Hepatocyte (in vitro differentiated cells): ENCODE data around the gene TRAF1. TPM values are rescaled to one million over a fixed set of nuclear protein-coding genes. Genes with fewer than 3 reads are reported as not detected.

Experiments used
- DNase-seq: peaks from one replicate; pipeline ENCODE4 v3.0.0-alpha.2; 2016; ENCODE audit warnings: low spot score
- H2AFZ ChIP-seq: fragments of 200-600 bp; sonication (generic); 2 replicates; pipeline ENCODE4 v1.6.0; 2016; ENCODE audit warnings: antibody characterized with exemption, mild to moderate bottlenecking
- H3K27ac ChIP-seq: fragments of 200-600 bp; sonication (generic); 2 replicates; pipeline ENCODE4 v1.5.1; 2016; ENCODE audit warnings: mild to moderate bottlenecking
- H3K27me3 ChIP-seq: fragments of 200-600 bp; sonication (generic); 2 replicates; pipeline ENCODE4 v1.6.1; 2016
- H3K36me3 ChIP-seq: fragments of 200-600 bp; sonication (generic); replicated peaks from 2 replicates; pipeline ENCODE4 v1.5.1; 2016; ENCODE audit warnings: low read depth; ENCODE audit not compliant: insufficient read depth
- H3K4me1 ChIP-seq: fragments of 200-600 bp; sonication (generic); 2 replicates; pipeline ENCODE4 v1.5.1; 2016; ENCODE audit warnings: mild to moderate bottlenecking, moderate library complexity; ENCODE audit not compliant: insufficient read depth
- H3K4me2 ChIP-seq: fragments of 200-600 bp; sonication (generic); 2 replicates; pipeline ENCODE4 v1.6.0; 2016
- H3K4me3 ChIP-seq: fragments of 200-600 bp; sonication (generic); 2 replicates; pipeline ENCODE4 v1.5.1; 2016; ENCODE audit warnings: mild to moderate bottlenecking
- H3K79me2 ChIP-seq: fragments of 200-600 bp; sonication (generic); 2 replicates; pipeline ENCODE4 v1.6.0; 2017; ENCODE audit warnings: mild to moderate bottlenecking
- H3K9me2 ChIP-seq: fragments of 200-600 bp; sonication (generic); replicated peaks from 2 replicates; pipeline ENCODE4 v1.6.0; 2017; ENCODE audit warnings: mild to moderate bottlenecking; ENCODE audit not compliant: insufficient read depth
- H3K9me3 ChIP-seq: fragments of 200-600 bp; sonication (generic); 2 replicates; pipeline ENCODE4 v1.5.1; 2016; ENCODE audit warnings: low read depth, mild to moderate bottlenecking
- H4K20me1 ChIP-seq: fragments of 200-600 bp; sonication (generic); 2 replicates; pipeline ENCODE4 v1.6.0; 2016; ENCODE audit warnings: mild to moderate bottlenecking; ENCODE audit not compliant: insufficient read depth, poor library complexity, severe bottlenecking
- EZH2 ChIP-seq: fragments of 200-600 bp; sonication (generic); IDR thresholded peaks from 2 replicates; pipeline ENCODE4 v1.6.1; 2016; ENCODE audit warnings: antibody characterized with exemption, mild to moderate bottlenecking, borderline replicate concordance
- EZH2phosphoT487 ChIP-seq: fragments of 200-600 bp; sonication (generic); IDR thresholded peaks from one replicate; pipeline ENCODE4 v1.6.1; 2018; ENCODE audit warnings: antibody characterized with exemption, mild to moderate bottlenecking, low read depth, moderate library complexity; ENCODE audit not compliant: unreplicated experiment, severe bottlenecking
- WGBS: methylation state at CpG from one replicate; pipeline ENCODE4 v1.1.6; 2016; ENCODE audit warnings: low lambda C conversion rate; ENCODE audit errors: missing lambda C conversion rate; 5-methylcytosine and 5-hydroxymethylcytosine counted together
- polyA plus RNA-seq: library from polyadenylated mRNA; unstranded; fragments of >200 nt; fragmentation: Nextera tagmentation; extraction: Ambion mirVana; gene quantifications from 2 replicates; pipeline ENCODE4 v1.2.1, GENCODE V29; 2016
- total RNA-seq: library from RNA; depleted of rRNA; stranded (reverse); fragments of >200 nt; gene quantifications from 2 replicates; pipeline ENCODE4 v1.2.3, GENCODE V29; 2014
- TF ChIP-seq, protein P1 (sequence below): fragments of 200-600 bp; sonication (generic); IDR thresholded peaks from 2 replicates; pipeline ENCODE4 v1.5.1; 2016; ENCODE audit warnings: antibody characterized with exemption, mild to moderate bottlenecking; ENCODE audit not compliant: poor library complexity

Gene TRAF1
- total and polyA plus RNA-seq, 2 experiments from 2014 or later, result 2.2 to 4.0 TPM

DNA sequence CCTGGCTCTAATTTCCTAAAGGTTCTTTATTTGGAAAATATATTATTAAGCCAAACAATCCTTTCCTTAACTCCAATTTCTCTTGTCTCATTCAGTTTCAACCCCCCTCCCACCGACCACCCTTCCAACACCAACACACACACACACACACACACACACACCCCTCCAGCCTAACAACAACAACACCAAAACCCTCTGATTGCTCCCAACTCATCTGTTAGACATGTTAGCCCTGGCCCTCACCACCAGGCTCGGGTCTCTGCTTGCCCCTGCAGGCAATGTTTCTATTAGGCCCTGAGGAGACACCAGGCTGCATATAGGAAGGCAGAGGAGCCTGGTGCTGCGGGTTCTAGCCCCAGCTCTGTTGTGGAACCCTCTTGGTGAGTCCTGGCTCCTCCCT lies 18.4 kb upstream of the TRAF1 start:
- DNase-seq, result no peak
- Histone ChIP-seq H3K9me2 (no peaks in the 10 kb centered on the region), H3K27me3 (no peaks in the 10 kb centered on the region), H3K4me1 (peaks cover 14% of the 10 kb centered on the region), H4K20me1 (no peaks in the 10 kb centered on the region), H3K79me2 (no peaks in the 10 kb centered on the region), H3K4me2 (no peak overlapping the region), H2AFZ (no peak overlapping the region), H3K36me3 (no peaks in the 10 kb centered on the region), H3K4me3 (no peak overlapping the region), H3K27ac (peak overlapping the region; percentile 27), H3K9me3 (no peaks in the 10 kb centered on the region)
- TF ChIP-seq EZH2 (no peak), EZH2phosphoT487 (no peak)
- TF ChIP-seq, protein P1, sequence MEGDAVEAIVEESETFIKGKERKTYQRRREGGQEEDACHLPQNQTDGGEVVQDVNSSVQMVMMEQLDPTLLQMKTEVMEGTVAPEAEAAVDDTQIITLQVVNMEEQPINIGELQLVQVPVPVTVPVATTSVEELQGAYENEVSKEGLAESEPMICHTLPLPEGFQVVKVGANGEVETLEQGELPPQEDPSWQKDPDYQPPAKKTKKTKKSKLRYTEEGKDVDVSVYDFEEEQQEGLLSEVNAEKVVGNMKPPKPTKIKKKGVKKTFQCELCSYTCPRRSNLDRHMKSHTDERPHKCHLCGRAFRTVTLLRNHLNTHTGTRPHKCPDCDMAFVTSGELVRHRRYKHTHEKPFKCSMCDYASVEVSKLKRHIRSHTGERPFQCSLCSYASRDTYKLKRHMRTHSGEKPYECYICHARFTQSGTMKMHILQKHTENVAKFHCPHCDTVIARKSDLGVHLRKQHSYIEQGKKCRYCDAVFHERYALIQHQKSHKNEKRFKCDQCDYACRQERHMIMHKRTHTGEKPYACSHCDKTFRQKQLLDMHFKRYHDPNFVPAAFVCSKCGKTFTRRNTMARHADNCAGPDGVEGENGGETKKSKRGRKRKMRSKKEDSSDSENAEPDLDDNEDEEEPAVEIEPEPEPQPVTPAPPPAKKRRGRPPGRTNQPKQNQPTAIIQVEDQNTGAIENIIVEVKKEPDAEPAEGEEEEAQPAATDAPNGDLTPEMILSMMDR, result no peak
- WGBS, result 86% methylated on average over 3 of the region's 3 CpGs

DNA sequence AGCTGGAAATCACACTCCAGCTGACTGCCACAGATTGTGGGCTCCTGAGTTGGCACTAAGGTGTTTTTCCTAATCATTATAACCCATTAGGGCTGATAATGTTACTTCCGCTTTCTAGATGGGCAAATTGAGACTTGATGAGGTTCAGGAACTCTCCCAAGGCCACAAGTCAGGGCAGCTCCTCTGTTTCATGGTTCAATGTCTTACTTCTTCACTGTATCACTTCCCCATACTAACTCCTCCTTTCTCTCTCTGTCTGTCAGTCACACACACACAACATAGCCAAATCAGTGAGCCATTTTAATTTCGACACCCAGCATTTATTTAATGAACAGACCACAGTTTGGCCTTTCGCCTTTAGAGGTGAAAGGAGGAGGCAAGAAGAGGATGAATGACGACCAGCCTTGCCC lies 17.8 kb upstream of the TRAF1 start:
- Histone ChIP-seq H3K27me3 (no peaks in the 10 kb centered on the region), H3K27ac (no peak overlapping the region), H3K36me3 (no peaks in the 10 kb centered on the region), H3K79me2 (no peaks in the 10 kb centered on the region), H3K9me2 (no peaks in the 10 kb centered on the region), H3K4me3 (no peak overlapping the region), H3K9me3 (no peaks in the 10 kb centered on the region), H2AFZ (no peak overlapping the region), H3K4me2 (no peak overlapping the region), H3K4me1 (peaks cover 14% of the 10 kb centered on the region), H4K20me1 (no peaks in the 10 kb centered on the region)
- TF ChIP-seq EZH2phosphoT487 (no peak), EZH2 (no peak)
- TF ChIP-seq, protein P1, result no peak
- WGBS, result 85% methylated on average over 4 of the region's 4 CpGs
- no peak for DNase-seq

DNA sequence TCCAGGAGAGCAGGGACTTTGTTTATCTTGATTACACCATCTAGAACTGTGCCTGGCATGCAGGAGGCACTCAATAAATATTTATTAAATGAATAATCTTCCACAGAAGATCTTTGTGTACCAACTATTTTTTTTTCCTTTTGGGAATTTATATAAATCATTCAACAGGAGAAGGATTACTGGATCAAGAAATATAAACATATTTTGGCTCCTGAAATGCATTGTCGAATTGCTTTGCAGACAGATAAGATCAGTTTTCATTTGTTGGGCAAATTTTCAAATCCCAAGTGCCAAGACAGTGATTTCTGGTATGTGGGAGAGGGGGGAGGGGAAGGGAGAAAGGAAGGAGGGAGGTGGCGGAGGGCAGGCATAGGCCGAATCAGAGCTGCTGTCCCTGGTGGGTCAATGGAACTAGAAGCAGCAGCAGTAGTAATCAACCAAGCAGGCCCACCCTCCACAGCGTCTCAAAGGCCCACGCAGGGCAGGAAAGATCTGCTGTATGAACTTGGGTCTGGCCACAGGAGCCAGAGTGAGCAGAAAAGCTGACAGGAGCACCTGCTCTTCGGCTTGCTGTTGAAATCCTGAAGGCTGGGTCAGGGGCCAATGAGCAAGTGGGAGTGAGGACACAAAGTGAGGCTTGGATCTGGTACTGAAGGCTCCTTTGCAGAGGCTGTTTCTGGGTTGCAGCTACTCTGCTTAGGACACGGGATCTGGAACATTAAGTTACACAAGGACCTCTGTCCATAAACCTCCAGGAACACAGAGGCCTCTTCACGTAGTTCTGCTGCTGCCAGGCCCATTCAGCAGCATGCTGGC lies 15.8 kb upstream of the TRAF1 start:
- Histone ChIP-seq H3K36me3 (no peaks in the 10 kb centered on the region), H3K9me3 (no peaks in the 10 kb centered on the region), H3K9me2 (no peaks in the 10 kb centered on the region), H3K4me1 (peaks cover 22% of the 10 kb centered on the region), H3K27ac (peak overlapping the region; percentile 50), H3K27me3 (no peaks in the 10 kb centered on the region), H3K4me3 (no peak overlapping the region), H3K79me2 (no peaks in the 10 kb centered on the region), H4K20me1 (no peaks in the 10 kb centered on the region), H3K4me2 (no peak overlapping the region), H2AFZ (no peak overlapping the region)
- 46% methylated on average over 7 of the region's 8 CpGs for WGBS
- TF ChIP-seq EZH2phosphoT487 (no peak), EZH2 (no peak)
- TF ChIP-seq, protein P1, result no peak
- DNase-seq, result no peak
